SK-N-SH treated with all-trans-retinoic acid at 6 μM for 48 hours (cell line): Measurements from ENCODE around the gene FNDC3B.

Source experiments
- ARNTL ChIP-seq: fragments of 450-650 bp; formaldehyde crosslinking; IDR thresholded peaks from 2 replicates; pipeline ENCODE4 v1.5.0; 2020; ENCODE audit warnings: low read depth, mild to moderate bottlenecking, moderate library complexity, borderline replicate concordance
- ZFP30 ChIP-seq: fragments of 450-650 bp; formaldehyde crosslinking; IDR thresholded peaks from 2 replicates; pipeline ENCODE4 v1.5.0; 2022; ENCODE audit warnings: mild to moderate bottlenecking, moderate library complexity
- ZNF70 ChIP-seq: fragments of 450-650 bp; formaldehyde crosslinking; IDR thresholded peaks from 2 replicates; pipeline ENCODE4 v1.5.0; 2020; ENCODE audit warnings: mild to moderate bottlenecking, moderate library complexity
- ZNF8 ChIP-seq: fragments of 450-650 bp; formaldehyde crosslinking; IDR thresholded peaks from 2 replicates; pipeline ENCODE4 v1.5.0; 2020; ENCODE audit warnings: mild to moderate bottlenecking, moderate library complexity
- TF ChIP-seq, protein P1 (sequence below): fragments of 250-450 bp; sonication (Bioruptor Pico); IDR thresholded peaks from 2 replicates; pipeline ENCODE4 v1.8.0; 2020; ENCODE audit warnings: mild to moderate bottlenecking, moderate library complexity, borderline replicate concordance
- TF ChIP-seq, protein P2 (sequence below): fragments of 250-450 bp; sonication (Bioruptor Pico); IDR thresholded peaks from 2 replicates; pipeline ENCODE4 v1.5.1; 2020; ENCODE audit warnings: low read depth, mild to moderate bottlenecking, moderate library complexity

DNA sequence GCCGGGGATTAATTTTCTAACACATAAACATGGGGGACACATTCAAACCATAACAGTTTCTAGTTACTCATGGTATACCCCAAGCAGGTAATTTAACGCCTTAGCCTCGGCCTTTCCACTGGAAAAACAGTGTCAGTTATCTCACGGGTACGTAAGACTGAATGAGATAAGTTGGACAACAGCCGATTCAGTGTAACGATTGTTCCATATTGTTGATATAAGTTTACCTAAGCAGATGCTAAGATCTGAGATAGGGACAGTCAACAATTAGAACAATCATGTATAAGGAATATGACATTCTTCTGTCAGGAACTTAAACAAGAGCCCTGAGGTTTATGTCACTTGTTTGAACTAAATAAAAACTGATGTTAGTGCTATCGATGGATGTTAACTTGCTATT lies 278.1 kb downstream of the FNDC3B start:
- TF ChIP-seq, protein P1, sequence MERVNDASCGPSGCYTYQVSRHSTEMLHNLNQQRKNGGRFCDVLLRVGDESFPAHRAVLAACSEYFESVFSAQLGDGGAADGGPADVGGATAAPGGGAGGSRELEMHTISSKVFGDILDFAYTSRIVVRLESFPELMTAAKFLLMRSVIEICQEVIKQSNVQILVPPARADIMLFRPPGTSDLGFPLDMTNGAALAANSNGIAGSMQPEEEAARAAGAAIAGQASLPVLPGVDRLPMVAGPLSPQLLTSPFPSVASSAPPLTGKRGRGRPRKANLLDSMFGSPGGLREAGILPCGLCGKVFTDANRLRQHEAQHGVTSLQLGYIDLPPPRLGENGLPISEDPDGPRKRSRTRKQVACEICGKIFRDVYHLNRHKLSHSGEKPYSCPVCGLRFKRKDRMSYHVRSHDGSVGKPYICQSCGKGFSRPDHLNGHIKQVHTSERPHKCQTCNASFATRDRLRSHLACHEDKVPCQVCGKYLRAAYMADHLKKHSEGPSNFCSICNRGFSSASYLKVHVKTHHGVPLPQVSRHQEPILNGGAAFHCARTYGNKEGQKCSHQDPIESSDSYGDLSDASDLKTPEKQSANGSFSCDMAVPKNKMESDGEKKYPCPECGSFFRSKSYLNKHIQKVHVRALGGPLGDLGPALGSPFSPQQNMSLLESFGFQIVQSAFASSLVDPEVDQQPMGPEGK = no peak
- no peak for TF ChIP-seq ZNF70 (CRISPR knock-in tag)
- TF ChIP-seq ZNF8 (CRISPR knock-in tag) = no peak
- TF ChIP-seq, protein P2, sequence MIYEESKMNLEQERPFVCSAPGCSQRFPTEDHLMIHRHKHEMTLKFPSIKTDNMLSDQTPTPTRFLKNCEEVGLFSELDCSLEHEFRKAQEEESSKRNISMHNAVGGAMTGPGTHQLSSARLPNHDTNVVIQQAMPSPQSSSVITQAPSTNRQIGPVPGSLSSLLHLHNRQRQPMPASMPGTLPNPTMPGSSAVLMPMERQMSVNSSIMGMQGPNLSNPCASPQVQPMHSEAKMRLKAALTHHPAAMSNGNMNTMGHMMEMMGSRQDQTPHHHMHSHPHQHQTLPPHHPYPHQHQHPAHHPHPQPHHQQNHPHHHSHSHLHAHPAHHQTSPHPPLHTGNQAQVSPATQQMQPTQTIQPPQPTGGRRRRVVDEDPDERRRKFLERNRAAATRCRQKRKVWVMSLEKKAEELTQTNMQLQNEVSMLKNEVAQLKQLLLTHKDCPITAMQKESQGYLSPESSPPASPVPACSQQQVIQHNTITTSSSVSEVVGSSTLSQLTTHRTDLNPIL = no peak
- no peak for TF ChIP-seq ARNTL
- TF ChIP-seq ZFP30 = no peak
